GM18511 (cell line): ENCODE measurements around the gene AGBL1.

Experiments
- ATAC-seq: cut with Tn5 transposase; IDR thresholded peaks from one replicate; pipeline ENCODE4 v1.9.1; 2021; ENCODE audit warnings: mild to moderate bottlenecking, moderate library complexity; ENCODE audit not compliant: unreplicated experiment

AGBL1 gene

GRCh38 chr15:86689006-86689405, 609.3 kb downstream of the AGBL1 start:
- no peak for ATAC-seq

- ATAC-seq: no peak
Observed at GRCh38 chr15:86690566-86690965, 610.9 kb downstream of the AGBL1 start.

DNA sequence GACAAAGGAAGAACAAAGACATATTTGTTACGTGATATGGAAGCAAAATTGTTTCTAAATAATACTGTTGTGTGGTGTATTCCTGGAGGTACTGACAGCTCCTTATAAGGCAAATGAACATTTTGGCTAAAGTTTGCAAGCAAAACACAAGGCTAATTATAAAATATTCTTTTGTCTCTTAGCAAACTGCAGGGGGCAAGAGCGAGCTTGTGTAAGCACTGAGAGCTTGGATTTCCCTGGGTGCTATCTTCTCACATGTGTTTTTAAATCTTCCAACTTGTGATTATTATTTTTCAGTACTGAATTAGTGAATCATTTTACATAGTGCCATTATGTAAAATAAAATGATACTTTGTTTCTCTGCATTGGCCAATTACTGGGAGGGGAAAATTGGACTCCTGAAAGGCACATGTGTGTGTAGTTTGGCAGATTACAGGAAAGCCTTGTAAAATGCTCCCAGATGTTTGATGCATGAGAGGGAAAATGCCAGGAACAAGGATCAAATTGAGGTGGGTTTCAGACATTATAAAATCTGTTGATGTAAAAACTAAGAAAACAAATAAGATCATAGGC, 611.5 kb downstream of the AGBL1 start:
- ATAC-seq: no peak

DNA sequence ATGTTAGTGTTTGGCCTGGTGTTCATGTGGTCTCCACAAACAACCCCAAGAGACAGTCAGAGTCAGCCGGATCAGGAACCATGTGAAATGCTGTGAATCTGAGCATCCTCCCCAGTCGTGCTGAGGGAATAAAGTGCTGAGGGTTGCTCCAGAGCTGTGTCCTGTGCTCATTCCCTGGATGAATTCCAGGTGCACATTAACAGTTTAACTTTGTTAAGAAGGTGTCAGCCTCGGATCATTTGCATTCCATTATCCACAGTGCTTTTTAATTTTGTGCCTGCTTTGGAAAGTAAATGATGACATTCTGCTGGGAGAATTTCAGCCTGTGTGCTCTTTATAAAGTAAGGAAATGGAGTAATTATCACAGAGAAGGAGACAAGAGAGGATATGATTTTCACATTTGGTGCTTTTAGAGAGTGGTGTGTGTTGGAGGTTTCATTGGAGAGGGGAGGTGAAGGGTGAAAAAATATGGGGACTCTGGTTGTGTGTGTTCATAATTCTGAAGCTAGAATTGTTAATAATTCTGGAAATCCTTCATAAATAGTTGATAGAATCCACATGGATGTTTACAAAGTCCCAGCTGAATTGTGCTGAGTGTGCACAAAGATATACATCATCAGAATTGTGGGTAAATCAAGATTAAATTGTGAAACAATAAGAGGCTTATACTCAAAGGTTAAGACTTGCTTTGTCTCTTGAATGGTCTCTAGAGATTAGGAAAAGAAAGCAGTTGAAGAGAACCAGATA, 621.4 kb downstream of the AGBL1 start:
- ATAC-seq: no peak

DNA sequence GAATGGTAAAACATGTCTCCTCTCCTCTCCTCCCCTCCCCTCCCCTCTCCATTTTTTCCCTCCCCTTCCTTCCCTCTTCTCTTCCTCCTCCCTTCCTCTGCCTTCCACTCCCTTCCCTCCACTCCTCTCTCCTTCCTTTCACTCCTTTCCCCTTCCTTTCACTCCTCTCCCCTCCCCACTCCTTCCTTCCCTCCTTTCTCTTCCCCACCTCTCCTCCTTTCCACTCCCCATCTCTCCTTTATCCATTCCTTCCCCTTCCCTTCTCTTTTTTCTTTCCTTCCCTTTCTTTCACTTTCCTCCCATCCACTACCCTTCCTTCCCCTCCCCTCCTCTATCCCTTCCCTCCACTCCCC, 621.9 kb downstream of the AGBL1 start:
- no peak for ATAC-seq

DNA sequence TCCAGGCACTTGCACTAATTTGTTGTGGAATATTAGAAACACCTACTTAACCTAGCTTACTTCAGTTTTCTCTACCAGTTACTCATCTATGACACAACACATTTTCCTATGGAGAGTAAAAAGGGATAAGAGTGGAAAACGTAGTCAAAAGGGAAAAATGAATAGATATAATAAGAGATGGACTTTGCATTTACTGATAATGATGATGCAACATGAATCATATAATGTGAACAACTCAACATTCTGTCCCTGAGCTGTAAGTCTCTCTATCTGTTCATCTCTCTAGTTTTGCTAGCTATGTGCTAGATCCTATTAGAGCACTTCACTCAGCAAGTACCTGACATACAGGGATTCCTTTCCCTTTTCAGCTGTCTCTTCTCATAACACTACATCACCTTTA, 627.1 kb downstream of the AGBL1 start:
- no peak for ATAC-seq

DNA sequence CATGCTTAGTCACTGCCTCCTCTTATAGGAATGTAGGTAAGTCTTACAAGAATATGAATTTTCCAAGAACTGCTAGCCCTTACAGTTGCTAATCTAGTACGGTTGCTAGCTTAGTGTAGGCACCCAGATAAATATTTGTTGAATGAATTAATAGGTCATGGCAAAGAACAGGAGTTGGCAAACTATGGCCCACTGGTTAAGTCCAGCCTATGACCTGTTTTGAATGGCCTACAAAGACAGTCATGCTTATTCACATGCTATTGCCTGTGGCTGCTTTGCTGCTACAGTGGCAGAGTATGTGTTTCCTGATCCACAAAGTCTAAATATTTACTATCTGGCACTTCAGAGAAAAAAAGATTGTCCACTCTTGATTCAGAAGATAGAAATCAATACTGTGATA, 631.8 kb downstream of the AGBL1 start:
- no peak for ATAC-seq

GRCh38 chr15:86714241-86714640, 634.6 kb downstream of the AGBL1 start:
- ATAC-seq: no peak

DNA sequence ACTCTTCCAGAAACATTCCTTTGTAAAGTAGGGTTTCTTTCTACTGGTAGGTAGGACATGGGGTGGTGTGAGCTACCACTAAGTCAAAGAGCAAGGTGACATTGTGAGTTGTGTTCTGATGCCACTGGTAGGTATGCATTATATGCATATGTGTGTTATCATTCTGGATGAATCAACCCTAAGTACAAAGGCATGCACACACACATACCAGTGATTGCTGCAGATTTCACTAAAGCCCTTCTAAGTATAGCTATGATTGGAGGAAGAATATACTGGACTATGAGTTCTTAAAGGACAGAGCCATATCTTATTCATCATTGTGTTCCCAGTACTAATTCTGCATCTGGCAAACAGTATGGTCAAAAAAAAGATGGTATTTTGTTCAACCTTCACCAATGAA, 646.0 kb downstream of the AGBL1 start:
- no peak for ATAC-seq

DNA sequence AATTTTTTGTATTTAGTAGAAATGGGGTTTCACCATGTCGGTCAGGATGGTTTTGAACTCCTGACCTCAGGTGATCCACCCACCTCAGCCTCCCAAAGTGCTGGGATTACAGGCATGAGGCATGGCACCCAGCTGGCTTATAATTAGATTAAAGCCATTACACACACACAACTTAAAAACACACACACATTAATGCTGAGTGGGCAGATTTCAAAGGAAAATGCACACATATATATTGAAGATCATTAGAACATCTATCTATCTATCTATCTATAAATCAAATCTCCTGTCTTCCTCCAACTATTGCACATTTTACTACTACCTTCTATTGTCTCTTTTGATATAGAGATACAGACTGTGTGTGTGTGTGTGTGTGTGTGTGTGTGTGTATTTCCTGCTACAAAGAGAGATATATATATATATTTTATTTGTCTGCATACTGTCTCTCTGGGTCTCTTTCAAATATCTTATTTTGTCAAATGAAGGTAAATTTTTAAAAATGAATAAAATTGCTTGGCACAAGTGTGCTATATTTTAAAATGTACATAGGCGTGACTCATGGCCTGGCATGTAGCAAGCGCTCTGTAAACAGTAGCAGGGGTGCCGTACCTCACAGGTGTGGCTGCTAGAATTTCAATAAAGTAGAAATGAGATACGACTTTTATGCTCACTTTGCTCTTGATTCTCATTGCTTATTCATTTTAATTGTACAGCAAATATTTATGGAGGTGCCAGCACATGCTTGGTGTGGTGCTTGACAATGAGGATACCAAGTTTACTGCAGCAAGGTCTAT, 655.8 kb downstream of the AGBL1 start:
- no peak for ATAC-seq

DNA sequence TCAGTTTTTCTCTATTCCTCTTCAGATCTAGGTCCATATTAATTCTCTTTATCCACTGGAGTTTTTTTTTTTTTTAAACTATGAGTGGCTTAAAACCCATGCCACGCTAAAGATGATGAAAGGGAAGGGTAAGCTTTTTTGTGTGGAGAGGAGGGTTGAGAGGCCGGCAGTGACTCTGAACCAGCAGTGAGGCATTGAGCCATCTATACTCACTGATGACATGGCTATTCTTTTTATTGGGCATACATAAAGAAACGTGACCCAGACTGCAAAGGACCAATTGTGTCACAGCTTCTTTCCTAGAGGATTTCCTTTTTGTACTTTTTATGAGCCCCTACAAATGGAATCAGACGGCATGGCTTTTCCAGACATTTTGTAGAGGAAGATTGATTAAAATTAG, 662.2 kb downstream of the AGBL1 start:
- no peak for ATAC-seq

GRCh38 chr15:86743283-86743903, 663.7 kb downstream of the AGBL1 start:
- ATAC-seq: no peak

GRCh38 chr15:86744198-86744780, 664.6 kb downstream of the AGBL1 start:
- no peak for ATAC-seq

GRCh38 chr15:86751116-86751515, 671.4 kb downstream of the AGBL1 start:
- no peak for ATAC-seq

- ATAC-seq: no peak
Observed at GRCh38 chr15:86754846-86755245, 675.2 kb downstream of the AGBL1 start.

DNA sequence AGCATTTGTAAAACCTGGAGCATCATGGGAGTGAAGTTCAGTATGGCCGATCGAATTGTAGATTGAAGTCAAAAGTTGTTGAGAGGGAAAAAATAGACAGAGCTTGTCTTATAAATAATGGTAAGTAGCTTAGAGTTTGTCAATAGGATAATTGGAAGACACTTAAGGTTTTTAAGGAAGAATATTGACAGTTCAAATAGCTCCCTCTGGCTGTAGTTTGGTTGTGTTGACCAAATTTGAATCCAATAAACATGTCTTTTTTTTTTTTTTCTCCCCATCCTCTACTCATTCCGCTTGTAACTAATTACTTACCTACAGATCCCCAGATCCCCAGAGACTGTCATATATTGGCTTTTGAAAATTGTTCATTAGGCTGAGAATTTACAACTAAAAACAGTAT, 677.0 kb downstream of the AGBL1 start:
- no peak for ATAC-seq

- no peak for ATAC-seq
Observed at GRCh38 chr15:86759800-86760523, 680.3 kb downstream of the AGBL1 start.

DNA sequence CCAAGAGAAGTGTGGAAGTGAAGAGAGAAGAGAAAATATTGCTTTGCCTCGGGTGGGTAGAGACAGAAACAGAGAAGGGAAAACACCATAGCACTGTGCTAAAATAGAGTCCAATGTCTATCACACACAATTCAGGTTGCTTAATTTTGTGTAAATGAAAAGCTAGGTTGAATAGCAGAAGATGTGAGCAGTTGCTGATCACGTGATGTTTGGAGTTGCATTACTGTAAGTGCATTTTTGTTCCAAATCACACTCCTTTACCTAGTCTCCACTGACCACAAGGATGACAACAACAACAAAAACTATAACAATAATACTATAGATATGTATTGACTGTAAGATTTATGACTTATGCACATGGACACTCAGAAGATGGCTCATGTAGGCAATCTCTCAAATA, 683.2 kb downstream of the AGBL1 start:
- no peak for ATAC-seq

DNA sequence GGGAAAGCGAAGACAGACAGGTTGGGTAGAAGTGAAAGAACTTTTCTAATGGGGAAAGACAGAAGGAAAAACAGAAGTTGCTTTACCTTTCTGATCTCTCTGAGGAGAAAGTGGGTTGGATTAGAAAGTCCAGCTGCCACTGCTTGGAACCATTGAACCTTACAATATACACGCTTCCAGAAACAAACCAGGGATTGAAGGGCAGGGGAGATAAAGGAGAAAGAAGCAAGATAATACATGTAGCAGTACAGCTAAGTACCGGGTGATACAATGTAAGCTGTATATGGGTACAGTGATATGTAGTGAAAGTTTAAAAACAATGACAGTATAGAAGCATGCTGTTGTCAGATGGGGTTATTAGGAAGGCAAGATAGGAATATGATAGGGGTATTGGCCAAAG, 684.4 kb downstream of the AGBL1 start:
- ATAC-seq: no peak

- ATAC-seq: no peak
Observed at GRCh38 chr15:86765281-86765680, 685.6 kb downstream of the AGBL1 start.
